Thoracic aorta (tissue), 2 donors: ENCODE measurements around the gene CREB3L2. TPM values are rescaled to one million over a fixed set of nuclear protein-coding genes. Genes with fewer than 3 reads are reported as not detected.

Experiments
- ATAC-seq: fragments of 150-250 bp; one replicate; pipeline ENCODE4 v1.8.0; 2017; ENCODE audit warnings: low read depth; ENCODE audit not compliant: insufficient number of reproducible peaks, low FRiP score
- DNase-seq: peaks from one replicate; pipeline ENCODE4 v3.0.0-alpha.2; 2020; ENCODE audit warnings: low spot score
- H3K27ac ChIP-seq, 2 donors: fragments of 200-600 bp; sonication (generic); 1 replicate in 1 of 2; 2 replicates in 1 of 2; pipeline ENCODE4 v1.5.1; 2016; ENCODE audit warnings: mild to moderate bottlenecking in 2 of 2, moderate library complexity in 2 of 2
- H3K27me3 ChIP-seq: fragments of 200-600 bp; sonication (generic); replicated peaks from 2 replicates; pipeline ENCODE4 v1.6.0; 2016; ENCODE audit warnings: mild to moderate bottlenecking; ENCODE audit not compliant: insufficient read depth
- H3K36me3 ChIP-seq: fragments of 200-600 bp; sonication (generic); one replicate; pipeline ENCODE4 v1.5.1; 2016
- H3K4me1 ChIP-seq, 2 donors: fragments of 200-600 bp; sonication (generic); 1 replicate in 1 of 2; 2 replicates in 1 of 2; pipeline versions ENCODE4 v1.5.1 to v1.6.0; 2016; ENCODE audit warnings: low read depth in 2 of 2, mild to moderate bottlenecking in 1 of 2; ENCODE audit not compliant: control insufficient read depth in 1 of 2
- H3K4me3 ChIP-seq: fragments of 200-600 bp; sonication (generic); 2 replicates; pipeline ENCODE4 v1.5.1; 2016; ENCODE audit warnings: mild to moderate bottlenecking
- H3K9me3 ChIP-seq: fragments of 200-600 bp; sonication (generic); 2 replicates; pipeline ENCODE4 v1.5.1; 2016
- CTCF ChIP-seq: fragments of 200-600 bp; sonication (generic); IDR thresholded peaks from one replicate; pipeline ENCODE4 v1.5.1; 2019; ENCODE audit warnings: antibody characterized with exemption
- total RNA-seq, 2 donors: library from RNA; depleted of rRNA; stranded (reverse); fragments of >200 nt; gene quantifications; one replicate each; pipeline versions ENCODE4 v1.1.0 to v1.2.3, GENCODE V29; 2016

CREB3L2 gene
- total RNA-seq, 2 donors from 2014 or later, result 85.3 to 96.7 TPM

GRCh38 chr7:137903382-137904169 is 98.3 kb downstream of the CREB3L2 start:
- no peaks in the 10 kb centered on the region for H3K9me3 ChIP-seq
- H3K36me3 ChIP-seq, result peaks cover 52% of the 10 kb centered on the region
- peak overlapping the region; percentile 32 to 43 for H3K27ac ChIP-seq
- H3K27me3 ChIP-seq, result no peaks in the 10 kb centered on the region
- peak; percentile 89 for TF ChIP-seq CTCF
- peaks cover 15 to 37% of the 10 kb centered on the region in 2 donors for H3K4me1 ChIP-seq
- DNase-seq (no peak), ATAC-seq (no peak)
- no peak overlapping the region for H3K4me3 ChIP-seq

GRCh38 chr7:137900137-137900536 is 101.7 kb downstream of the CREB3L2 start:
- Histone ChIP-seq H3K4me3 (no peak overlapping the region), H3K4me1 (peaks cover 8 to 29% of the 10 kb centered on the region in 2 donors), H3K9me3 (no peaks in the 10 kb centered on the region), H3K36me3 (peaks cover 41% of the 10 kb centered on the region), H3K27me3 (no peaks in the 10 kb centered on the region), H3K27ac (no peak overlapping the region)
- DNase-seq, result no peak
- no peak for ATAC-seq
- TF ChIP-seq CTCF, result no peak

- H3K4me1 ChIP-seq, result peaks cover 8 to 24% of the 10 kb centered on the region in 2 donors
- peak; percentile 55 for DNase-seq
- peak overlapping the region; percentile 39 for H3K4me3 ChIP-seq
- H3K27me3 ChIP-seq, result no peaks in the 10 kb centered on the region
- H3K27ac ChIP-seq, result peak overlapping the region; percentile 25 to 29
- TF ChIP-seq CTCF, result peak; percentile 88
- H3K9me3 ChIP-seq, result no peaks in the 10 kb centered on the region
- peaks cover 43% of the 10 kb centered on the region for H3K36me3 ChIP-seq
- peak; percentile 33 for ATAC-seq
Measured at GRCh38 chr7:137898839-137899721, 102.8 kb downstream of the CREB3L2 start.

GRCh38 chr7:137895301-137896221 is 106.3 kb downstream of the CREB3L2 start:
- Histone ChIP-seq H3K4me3 (no peak overlapping the region), H3K27ac (no peak overlapping the region), H3K36me3 (peaks cover 44% of the 10 kb centered on the region), H3K27me3 (no peaks in the 10 kb centered on the region), H3K9me3 (no peaks in the 10 kb centered on the region), H3K4me1 (peaks cover 13 to 23% of the 10 kb centered on the region in 2 donors)
- ATAC-seq (no peak), DNase-seq (no peak)
- TF ChIP-seq CTCF, result no peak
